Right atrium auricular region (tissue), 2 donors: Measurements from ENCODE around the gene IGFL4. TPM values are rescaled to one million over a fixed set of nuclear protein-coding genes. Genes with fewer than 3 reads are reported as not detected.

Experiments used
- DNase-seq: peaks from one replicate; pipeline ENCODE4 v3.0.0-alpha.2; 2019; ENCODE audit warnings: low spot score
- H3K27ac ChIP-seq, 2 donors: fragments of 200-600 bp; sonication (generic); 1 replicate in 1 of 2; 2 replicates in 1 of 2; pipeline ENCODE4 v1.5.1; 2016 to 2019
- H3K27me3 ChIP-seq, 2 donors: fragments of 200-600 bp; sonication (generic); one replicate each; pipeline versions ENCODE4 v1.5.1 to v1.6.0; 2017 to 2019
- H3K36me3 ChIP-seq: fragments of 200-600 bp; sonication (generic); one replicate; pipeline ENCODE4 v1.5.1; 2016
- H3K4me1 ChIP-seq, 2 donors: fragments of 200-600 bp; sonication (generic); one replicate each; pipeline versions ENCODE4 v1.5.1 to v1.6.0; 2017 to 2019
- H3K4me3 ChIP-seq, 2 donors: fragments of 200-600 bp; sonication (generic); 1 replicate in 1 of 2; 2 replicates in 1 of 2; pipeline ENCODE4 v1.5.1; 2017 to 2019; ENCODE audit warnings: mild to moderate bottlenecking in 1 of 2, moderate library complexity in 1 of 2
- H3K9me3 ChIP-seq, 2 donors: fragments of 200-600 bp; sonication (generic); one replicate each; pipeline ENCODE4 v1.5.1; 2019
- CTCF ChIP-seq, 2 donors: fragments of 200-600 bp; sonication (generic); IDR thresholded peaks; one replicate each; pipeline ENCODE4 v1.5.1; 2019; ENCODE audit warnings: antibody characterized with exemption in 2 of 2
- total RNA-seq, 2 donors: library from RNA; depleted of rRNA; stranded (reverse); fragments of >200 nt; gene quantifications; one replicate each; pipeline ENCODE4 v1.1.0, GENCODE V29; 2016

Gene IGFL4
- total RNA-seq, 2 donors from 2014 or later, result not detected

DNA sequence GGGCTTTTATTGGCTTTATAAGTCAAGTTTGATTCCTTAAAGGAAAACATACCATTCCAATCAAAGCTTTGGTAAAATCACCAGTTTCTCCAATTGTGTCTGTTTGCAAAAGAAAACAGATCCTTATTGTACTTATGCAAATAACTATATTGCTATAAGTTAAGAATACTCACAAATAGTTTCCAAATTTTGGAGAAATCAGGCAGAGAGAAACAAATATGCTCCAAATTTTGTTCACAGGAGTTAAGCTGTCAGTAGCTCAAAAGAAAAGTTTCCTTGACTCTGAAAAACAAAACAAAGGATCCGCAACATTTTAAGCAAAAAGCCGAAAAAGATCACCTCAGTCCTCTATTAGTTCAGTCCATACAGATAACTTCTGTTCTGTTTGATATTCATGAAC lies 19.2 kb upstream of the IGFL4 start:
- Histone ChIP-seq H3K4me3 (no peak overlapping the region), H3K4me1 (no peaks in the 10 kb centered on the region), H3K9me3 (no peaks in the 10 kb centered on the region), H3K27ac (no peak overlapping the region), H3K27me3 (no peaks in the 10 kb centered on the region), H3K36me3 (no peaks in the 10 kb centered on the region)
- TF ChIP-seq CTCF (IDR thresholded peaks at IDR 0.05), result no peak
- DNase-seq, result no peak

GRCh38 chr19:46058778-46059177 lies 18.0 kb upstream of the IGFL4 start:
- Histone ChIP-seq H3K4me1 (no peaks in the 10 kb centered on the region), H3K27me3 (no peaks in the 10 kb centered on the region), H3K4me3 (no peak overlapping the region), H3K9me3 (no peaks in the 10 kb centered on the region), H3K36me3 (no peaks in the 10 kb centered on the region), H3K27ac (no peak overlapping the region)
- no peak for DNase-seq
- no peak for TF ChIP-seq CTCF (IDR thresholded peaks at IDR 0.05)

DNA sequence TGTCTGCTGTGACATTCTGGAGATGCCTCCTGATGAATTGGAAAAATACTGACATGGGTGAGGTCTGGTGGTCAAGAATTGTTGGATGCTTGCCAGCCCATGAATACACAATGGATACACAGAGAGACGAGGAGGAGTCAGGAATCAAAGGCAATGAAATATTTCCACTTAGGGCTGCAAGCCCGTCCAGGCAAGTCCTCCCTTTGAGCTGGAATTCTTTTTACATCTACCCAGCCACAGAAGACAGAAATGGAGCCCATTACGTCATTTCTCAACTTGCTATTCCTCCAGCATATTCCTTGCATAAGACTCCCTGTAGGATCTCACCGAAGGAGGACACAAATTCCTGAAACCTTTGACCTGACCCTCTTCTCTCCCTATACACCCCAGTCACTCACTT lies 15.7 kb upstream of the IGFL4 start:
- H3K27ac ChIP-seq, result no peak overlapping the region
- no peaks in the 10 kb centered on the region for H3K36me3 ChIP-seq
- H3K27me3 ChIP-seq, result no peaks in the 10 kb centered on the region
- H3K4me1 ChIP-seq, result no peaks in the 10 kb centered on the region
- no peak for DNase-seq
- no peak overlapping the region for H3K4me3 ChIP-seq
- no peaks in the 10 kb centered on the region for H3K9me3 ChIP-seq
- TF ChIP-seq CTCF (IDR thresholded peaks at IDR 0.05), result no peak

DNA sequence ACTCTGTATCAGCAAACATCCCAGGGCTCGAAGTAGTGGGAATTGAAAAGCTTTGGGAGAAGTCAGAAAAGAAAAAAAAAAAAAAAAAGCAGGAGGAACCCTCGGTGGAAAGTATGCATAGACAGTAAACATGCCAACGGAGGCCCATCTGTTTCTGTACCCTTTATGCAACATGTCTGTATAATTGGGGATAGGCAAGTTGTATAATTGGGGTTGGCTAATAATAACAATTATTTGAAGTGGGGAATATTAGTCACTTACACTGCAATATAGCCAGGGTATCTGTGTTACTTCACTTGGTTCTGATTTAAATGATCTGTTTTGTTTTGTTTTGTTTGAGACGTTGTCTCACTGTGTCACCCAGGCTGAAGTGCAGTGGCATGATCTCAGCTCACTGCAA lies 12.1 kb upstream of the IGFL4 start:
- Histone ChIP-seq H3K4me3 (no peak overlapping the region), H3K9me3 (no peaks in the 10 kb centered on the region), H3K27ac (no peak overlapping the region), H3K4me1 (no peaks in the 10 kb centered on the region), H3K36me3 (no peaks in the 10 kb centered on the region), H3K27me3 (no peaks in the 10 kb centered on the region)
- TF ChIP-seq CTCF (IDR thresholded peaks at IDR 0.05), result no peak
- DNase-seq, result no peak

GRCh38 chr19:46049597-46049996 lies 8.8 kb upstream of the IGFL4 start:
- no peaks in the 10 kb centered on the region for H3K27me3 ChIP-seq
- H3K4me3 ChIP-seq, result no peak overlapping the region
- no peaks in the 10 kb centered on the region for H3K36me3 ChIP-seq
- TF ChIP-seq CTCF (IDR thresholded peaks at IDR 0.05), result no peak
- DNase-seq, result no peak
- H3K4me1 ChIP-seq, result no peaks in the 10 kb centered on the region
- H3K9me3 ChIP-seq, result peaks cover 0 to 8% of the 10 kb centered on the region in 2 donors
- no peak overlapping the region for H3K27ac ChIP-seq

GRCh38 chr19:46043519-46043918 lies 2.7 kb upstream of the IGFL4 start:
- no peak for TF ChIP-seq CTCF (IDR thresholded peaks at IDR 0.05)
- Histone ChIP-seq H3K27ac (no peak overlapping the region), H3K27me3 (no peaks in the 10 kb centered on the region), H3K4me1 (no peaks in the 10 kb centered on the region), H3K4me3 (no peak overlapping the region), H3K9me3 (peaks cover 0 to 8% of the 10 kb centered on the region in 2 donors), H3K36me3 (no peaks in the 10 kb centered on the region)
- no peak for DNase-seq
